Glomerular visceral epithelial cell (primary cell): Measurements from ENCODE around the gene KRT83.
A peak's percentile ranks its signal among the peaks of the same experiment; 100 is the strongest.
"Not testable (repeated sequence)": the region's sequence is repeated elsewhere in the genome, so short reads cannot be mapped to it uniquely, and the experiment has no call there.

ENCODE experiments used
- DNase-seq: peaks from one replicate; pipeline ENCODE4 v3.0.0-alpha.2; 2016; ENCODE audit errors: extremely low spot score

The KRT83 gene

DNA sequence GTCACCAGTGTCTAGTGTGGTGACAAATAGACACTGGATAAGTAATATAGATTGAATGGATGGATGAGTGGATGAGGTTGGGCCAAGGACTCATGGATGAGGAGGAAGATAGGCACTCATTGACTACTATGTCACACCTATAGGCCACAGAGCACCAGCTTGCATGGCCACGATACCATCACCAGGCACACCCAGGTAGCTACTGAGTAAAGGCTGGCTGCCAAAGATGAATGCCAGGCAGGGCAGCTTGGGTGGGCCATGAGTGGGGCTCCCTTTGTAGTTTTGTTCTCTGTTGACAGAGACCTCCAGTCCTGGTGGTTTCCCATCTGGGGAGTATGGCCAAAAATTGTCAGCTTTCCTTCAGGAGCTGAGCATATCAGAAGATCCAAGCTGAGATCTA lies 11.2 kb upstream of the KRT83 start:
- no peak for DNase-seq

DNA sequence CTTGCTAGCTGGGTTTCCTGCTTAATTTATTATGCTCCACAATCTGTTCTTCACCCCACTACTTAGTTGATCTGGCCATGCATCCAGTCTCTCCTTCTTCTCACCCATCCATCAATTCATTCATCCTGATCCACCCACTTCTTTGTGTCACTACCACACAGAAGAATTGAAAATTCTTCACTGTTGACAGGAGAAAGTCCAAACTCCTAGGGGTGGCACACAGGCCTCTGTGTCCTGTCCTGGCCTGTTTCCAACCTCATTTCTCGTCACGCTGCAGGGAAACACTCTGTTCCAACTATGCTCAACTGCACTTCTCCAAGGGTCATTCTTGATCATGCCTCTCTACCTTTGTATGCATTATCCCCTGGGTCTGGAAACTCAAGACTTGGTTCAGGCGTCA lies 10.6 kb upstream of the KRT83 start:
- no peak for DNase-seq

DNA sequence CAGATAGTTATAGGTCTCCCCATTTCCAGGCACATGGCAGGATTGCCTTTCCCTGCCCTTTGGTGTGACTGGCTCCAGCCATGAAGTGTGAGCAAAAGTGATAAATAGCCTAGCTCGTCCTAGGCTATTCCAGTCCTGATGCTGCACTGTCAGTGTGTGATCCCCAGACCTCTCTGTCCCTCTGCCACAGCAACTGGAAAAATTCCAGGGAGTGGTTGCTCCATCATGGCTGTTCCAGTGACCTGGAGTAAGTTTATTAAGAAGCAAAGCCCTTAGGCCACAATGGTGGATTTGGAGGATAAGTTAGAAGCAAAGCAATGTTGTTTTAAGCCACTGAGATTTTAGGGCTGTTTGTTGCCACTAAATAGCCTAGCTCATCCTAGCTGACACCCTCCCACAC lies 9.8 kb upstream of the KRT83 start:
- DNase-seq, result no peak

DNA sequence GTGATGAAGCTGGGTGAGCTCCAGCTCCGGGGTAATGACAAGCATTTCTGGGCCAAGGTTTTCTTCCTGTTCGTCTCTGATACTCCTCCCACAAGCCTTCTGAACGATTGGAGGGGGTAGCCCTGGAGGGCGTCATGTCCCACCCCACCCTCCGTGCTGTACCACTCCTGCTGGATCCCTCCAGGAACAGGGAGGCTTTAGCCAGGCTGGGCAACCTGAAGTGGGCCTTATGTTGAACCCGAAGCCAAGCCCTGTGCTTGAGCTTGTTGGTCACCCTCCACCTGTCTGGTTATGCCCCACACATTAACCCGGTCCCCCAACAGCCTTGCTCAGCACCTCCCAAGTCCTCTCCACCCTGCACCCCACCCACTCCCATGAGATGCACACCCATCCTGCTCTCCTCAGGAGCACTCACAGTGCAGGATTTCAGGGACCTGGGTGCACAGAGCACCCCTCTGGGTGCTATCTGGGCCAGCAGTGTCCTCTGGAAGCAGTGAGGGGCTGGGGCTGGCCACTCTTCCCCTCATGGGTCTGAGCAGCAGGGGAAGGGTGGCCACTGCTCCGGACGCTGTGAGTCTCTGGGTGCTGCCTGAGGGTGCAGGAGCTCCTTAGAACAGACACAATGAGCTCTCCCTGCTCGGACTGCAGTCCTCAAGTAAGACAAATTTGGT lies 6.8 kb upstream of the KRT83 start:
- no peak for DNase-seq

DNA sequence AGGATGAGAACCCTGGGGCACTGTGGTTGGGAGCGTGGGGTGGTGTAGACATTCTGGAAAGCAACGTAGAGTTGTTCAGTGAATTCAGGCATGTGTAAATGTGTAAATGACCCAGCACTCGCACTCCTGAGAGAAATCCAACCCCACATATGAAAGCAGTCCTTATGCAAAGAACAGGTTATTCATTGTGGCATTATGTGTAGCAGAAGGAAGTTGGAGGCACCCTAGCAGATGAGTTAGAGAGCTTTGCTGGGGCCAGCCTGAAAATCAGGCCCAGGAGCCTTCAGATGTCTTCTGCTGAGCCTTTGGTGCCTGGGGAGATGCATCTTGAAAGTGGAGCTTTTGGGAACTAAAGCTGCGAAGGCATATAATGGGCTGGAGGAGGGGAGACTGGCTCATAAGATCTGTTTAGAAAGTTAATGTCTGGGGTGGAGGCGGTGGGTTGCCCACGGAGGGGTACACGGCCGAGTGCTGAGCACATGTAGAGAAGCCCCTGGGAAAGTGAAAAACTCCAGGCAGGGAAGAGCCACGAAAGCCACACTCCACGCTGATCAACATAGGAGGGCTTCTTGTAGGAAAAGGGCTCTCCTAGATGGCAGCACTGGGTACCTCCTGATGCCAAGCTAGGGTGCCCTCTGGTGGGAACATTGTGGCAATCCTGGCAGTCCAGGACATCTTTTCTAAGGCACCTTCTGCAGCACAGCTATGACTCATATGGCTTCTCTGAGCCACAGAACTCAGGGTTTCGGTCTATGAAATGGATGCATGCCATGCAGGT lies 6.0 kb upstream of the KRT83 start:
- DNase-seq, result peak; percentile 94

- DNase-seq, result no peak
Measured at GRCh38 chr12:52324153-52324444, 2.9 kb upstream of the KRT83 start.

DNA sequence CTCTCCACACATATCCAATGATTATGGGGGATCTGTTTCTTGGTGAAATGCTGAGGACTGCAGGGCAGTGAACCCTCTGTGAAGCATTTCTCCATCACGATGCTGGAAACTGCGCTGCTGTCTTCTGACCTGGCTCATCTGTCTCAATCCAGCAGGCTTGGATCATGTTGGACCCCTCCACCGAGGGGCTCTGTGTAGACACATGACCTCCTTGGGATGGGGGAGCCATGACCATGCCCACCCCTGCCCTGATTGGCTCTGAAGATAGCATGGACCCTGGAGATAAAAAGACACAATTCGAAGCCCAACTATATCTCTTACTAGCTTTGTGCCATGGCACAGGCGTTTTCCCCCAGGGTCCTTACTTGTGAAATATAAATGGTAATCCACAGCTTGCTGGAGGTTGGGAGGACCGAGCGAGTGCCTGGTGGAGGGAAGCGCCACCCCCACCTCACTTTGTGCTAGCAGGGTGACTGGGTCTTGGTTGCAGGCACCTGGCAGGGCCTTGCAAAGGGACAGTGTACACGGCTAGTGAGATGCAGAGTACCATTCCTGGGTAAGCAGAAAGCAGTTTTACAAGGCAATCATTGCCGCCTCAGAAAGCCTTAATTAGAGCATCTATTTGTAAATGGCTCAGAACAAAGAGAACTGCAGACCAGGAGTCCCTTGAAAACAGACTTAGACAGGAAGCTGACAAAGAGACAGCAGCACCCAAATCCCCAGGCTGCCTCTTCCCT lies 2.4 kb upstream of the KRT83 start:
- no peak for DNase-seq

DNA sequence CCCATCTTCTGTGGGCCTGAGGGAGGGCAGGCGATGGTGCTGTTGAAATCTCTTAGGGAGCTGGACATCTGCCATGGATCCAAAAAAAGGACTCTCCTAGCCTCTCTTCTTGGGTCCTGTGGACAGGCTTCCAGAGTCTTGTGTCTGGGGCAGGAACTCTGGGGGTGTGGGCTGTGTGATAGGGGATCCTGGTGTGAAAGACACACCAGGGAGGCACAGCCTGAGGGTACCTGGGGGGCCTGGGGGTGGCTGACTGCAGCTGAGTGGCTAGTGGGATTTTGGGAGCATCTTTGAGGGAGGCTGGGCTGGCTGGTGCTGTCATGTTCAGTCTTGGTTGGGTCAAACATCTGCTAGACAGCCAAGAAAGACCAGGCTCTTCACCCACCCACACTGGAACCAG lies 1.8 kb upstream of the KRT83 start:
- DNase-seq, result no peak

DNA sequence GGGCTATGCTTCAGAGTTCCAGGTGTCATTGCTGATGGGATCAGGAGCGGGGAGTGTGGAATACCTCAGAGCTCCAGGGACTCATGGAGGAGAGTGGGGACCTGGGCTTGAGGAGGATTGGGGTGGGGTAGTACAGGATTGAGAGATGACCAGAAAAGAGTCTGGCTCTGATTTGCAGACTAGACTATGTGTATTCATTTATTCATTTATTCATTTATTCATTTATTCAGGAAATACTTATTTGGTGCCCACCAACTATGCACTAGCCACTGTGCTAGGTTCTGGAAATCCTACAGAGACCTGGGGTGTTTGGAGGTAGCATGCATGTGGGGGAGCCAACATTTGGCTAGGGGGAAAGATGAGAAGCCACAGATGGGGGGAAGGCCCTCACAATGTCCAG lies 871 bp upstream of the KRT83 start:
- DNase-seq, result no peak

DNA sequence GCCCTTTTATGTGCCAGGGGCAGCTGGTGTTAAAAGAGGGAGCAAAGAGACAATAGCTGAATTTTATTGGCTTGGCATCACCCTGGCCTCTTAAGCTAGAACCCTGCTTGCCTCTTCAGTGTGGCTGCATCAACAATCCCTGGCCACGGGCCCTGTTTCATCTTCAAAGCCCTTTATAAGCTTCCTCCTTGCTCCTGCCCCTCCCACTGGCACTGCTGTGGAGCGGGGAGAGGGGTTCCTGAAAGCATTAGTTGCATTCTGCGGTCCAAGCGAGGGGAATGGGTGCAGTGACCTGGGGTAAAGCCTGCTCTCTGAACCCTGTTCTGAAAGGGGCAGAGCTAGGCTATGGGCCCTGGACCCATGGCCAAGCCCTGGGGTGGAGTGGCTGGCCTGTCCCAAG lies 220 bp upstream of the KRT83 start:
- DNase-seq, result no peak

GRCh38 chr12:52319097-52319496 lies 2.1 kb downstream of the KRT83 start:
- peak; percentile 24 for DNase-seq

DNA sequence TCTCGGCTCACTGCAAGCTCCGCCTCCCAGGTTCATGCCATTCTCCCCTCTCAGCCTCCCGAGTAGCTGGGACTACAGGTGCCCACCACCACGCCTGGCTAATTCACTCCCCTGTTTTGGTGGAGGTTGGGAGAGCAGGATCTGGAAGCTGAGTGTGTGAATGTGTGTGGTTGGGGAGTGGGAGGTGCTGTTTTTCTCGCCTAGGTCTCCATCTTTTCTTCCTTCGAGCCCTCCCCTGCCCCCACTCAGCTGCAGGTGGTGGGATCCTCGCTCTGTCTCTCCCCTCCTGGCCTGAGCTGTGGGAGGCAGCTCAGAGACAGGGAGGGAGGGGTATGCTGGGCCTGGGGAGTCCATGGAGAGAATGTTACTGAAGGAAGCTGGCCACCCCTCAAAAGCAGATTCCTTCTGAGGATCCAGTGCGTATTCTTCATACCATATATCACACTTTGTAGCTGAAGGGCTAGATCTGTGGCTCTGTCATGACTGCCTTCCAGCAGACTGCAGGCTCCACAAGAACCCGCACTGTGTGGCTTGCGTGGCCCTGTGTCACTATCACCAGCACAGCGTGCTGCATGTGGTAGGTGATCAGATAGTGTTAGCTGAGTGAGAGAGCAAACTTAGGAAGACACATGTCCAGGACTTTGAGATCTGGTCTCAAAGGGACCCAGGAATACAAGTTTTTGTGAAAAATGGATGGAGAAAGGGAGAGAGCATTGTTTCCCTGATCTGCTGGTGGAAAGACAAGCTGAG lies 2.8 kb downstream of the KRT83 start:
- DNase-seq, result no peak

- no peak for DNase-seq
Measured at GRCh38 chr12:52317468-52318052, 3.6 kb downstream of the KRT83 start.

DNA sequence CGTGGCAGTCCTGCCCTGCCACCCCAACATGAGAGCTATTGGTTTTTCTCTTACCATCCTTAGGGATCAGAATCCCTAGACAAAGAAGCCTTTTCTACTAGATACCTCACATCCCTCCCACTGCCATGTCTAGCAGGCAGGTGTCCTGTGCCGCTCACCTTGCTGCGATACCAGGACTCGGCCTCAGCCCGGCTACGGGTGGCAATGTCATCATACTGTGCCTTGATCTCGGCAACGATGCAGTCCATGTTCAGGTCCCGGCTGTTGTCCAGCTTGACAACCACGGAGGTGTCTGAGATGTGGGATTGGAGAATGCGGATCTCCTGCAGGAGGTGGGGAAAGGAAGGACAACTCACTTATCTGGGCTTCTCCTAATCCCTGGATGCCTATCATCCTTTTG lies 4.5 kb downstream of the KRT83 start:
- no peak for DNase-seq

GRCh38 chr12:52316290-52316689 lies 4.9 kb downstream of the KRT83 start:
- no peak for DNase-seq

GRCh38 chr12:52315721-52316120 lies 5.5 kb downstream of the KRT83 start:
- not testable (repeated sequence) for DNase-seq

- no peak for DNase-seq
Measured at GRCh38 chr12:52314511-52314910, 6.7 kb downstream of the KRT83 start.

DNA sequence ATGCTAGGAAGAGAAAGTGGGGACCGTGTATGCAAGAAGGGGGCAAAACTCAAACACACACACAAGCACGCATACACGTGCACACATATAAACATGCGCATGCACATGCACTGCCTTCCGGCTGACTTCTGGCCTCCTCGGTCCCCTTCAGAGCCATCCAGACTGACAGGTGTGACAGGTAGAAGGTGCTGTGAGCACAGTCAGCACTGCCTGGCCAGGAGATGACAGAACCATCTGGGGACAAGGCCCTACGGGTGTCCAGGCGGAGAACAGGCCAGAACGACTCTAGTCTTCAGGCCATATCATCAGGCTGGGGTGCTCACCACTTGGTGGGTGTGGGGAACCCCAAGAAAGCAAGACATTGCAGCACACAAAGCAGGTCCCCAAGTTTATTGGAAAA lies 7.3 kb downstream of the KRT83 start:
- DNase-seq, result no peak

GRCh38 chr12:52313461-52313860 lies 7.7 kb downstream of the KRT83 start:
- DNase-seq, result no peak

DNA sequence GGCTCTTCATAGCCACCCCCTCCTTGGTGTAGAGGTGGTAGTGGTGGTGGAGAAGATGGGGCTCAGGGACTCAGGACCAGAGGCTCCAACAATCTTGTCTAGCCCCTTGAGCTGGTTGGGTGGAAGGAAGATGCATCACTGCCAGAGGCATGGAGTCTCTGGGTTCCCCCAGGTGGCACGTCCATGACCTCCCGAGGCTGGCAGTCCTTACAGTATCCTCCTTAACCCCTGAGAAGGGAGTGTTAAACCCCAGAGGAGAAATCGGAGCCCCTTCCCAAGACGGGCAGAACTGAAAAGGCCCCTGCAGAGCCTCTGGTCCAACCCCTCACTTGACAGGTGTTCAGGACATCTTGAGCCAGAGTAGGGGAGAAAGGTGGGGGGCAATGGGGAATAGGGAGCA lies 9.1 kb downstream of the KRT83 start:
- no peak for DNase-seq

GRCh38 chr12:52311285-52311648 lies 9.9 kb downstream of the KRT83 start:
- no peak for DNase-seq

GRCh38 chr12:52310622-52311284 lies 10.4 kb downstream of the KRT83 start:
- no peak for DNase-seq
